Stimulated activated CD8-positive, alpha-beta memory T cell treated with anti-CD3 and anti-CD28 coated beads, Interleukin-2, amount 100 ng/mL, for 1 hour (primary cell): ENCODE results near the gene KCNE2.
"Not testable (repeated sequence)": the region's sequence is repeated elsewhere in the genome, so short reads cannot be mapped to it uniquely, and the experiment has no call there.

Source experiments
- DNase-seq, 2 donors: peaks; one replicate each; pipeline ENCODE4 v3.0.0-alpha.2; 2020; ENCODE audit warnings: low read depth in 2 of 2

Gene KCNE2

DNA sequence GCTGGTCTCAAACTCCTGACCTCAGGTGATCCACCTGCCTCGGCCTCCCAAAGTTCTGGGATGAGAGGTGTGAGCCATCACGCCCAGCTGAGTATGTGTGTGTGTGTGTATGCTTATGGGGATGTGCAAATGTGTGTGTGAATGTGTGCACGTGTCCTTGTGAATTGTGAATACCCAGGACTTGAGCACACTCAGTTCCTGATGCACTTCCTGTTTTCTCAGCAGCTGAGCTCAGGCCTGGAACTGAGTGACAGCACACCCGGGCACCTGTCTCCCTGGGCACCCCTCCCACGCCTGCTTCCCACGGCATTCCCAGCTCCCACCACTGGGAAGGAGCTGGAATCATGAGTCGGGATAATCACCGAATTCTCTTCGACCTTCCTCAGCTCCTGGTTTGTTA lies 43.5 kb downstream of the KCNE2 start:
- not testable (repeated sequence) for DNase-seq

DNA sequence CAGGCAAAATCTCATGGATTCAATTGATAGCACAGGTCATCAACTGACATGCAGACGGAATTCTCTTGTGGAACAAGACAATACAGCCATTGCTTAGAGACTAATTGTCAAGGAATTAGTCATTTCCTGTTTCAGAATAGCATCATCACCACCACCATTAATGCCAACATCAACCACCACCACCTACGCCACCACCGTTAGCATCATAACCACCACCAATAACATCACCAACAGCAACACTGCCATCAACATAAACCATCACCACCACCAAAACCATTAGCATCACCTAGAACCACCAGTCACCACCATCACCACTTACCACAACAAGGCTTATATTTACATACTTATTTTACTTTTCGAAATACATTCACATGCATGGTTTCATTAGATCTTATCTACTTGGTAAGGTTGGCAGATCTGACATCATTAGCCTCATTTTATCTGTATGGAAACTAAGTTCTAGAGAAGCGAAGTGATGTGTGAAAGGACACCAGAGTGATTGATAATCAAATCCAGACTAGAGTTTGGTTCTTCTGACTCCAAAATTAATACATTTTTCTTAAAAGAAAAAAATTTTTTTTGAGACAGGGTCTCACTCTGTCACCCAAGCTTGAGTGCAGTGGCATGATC lies 53.8 kb downstream of the KCNE2 start:
- not testable (repeated sequence) for DNase-seq
